GM23338 (cell line): ENCODE measurements around the gene WDR17. TPM values are rescaled to one million over a fixed set of nuclear protein-coding genes. Genes with fewer than 3 reads are reported as not detected.

ENCODE experiments used
- ATAC-seq: fragments of 200-7000 bp; cut with Tn5 transposase; 3 replicates; pipeline ENCODE4 v1.9.1; 2020
- DNase-seq: peaks from one replicate; pipeline ENCODE4 v3.0.0-alpha.2; 2015; ENCODE audit warnings: low spot score
- H2AFZ ChIP-seq: fragments of 200-600 bp; sonication (generic); 2 replicates; pipeline ENCODE4 v1.8.0; 2016; ENCODE audit warnings: antibody characterized with exemption, mild to moderate bottlenecking, moderate library complexity
- H3F3A ChIP-seq: fragments of 200-600 bp; sonication (generic); replicated peaks from 2 replicates; pipeline ENCODE4 v1.8.0; 2017; ENCODE audit warnings: antibody characterized with exemption, mixed run types, low read depth
- H3K27ac ChIP-seq: fragments of 200-600 bp; sonication (generic); 2 replicates; pipeline ENCODE4 v1.6.1; 2016; ENCODE audit warnings: low read depth
- H3K27me3 ChIP-seq: fragments of 200-600 bp; sonication (generic); 2 replicates; pipeline ENCODE4 v1.8.0; 2016; ENCODE audit warnings: mild to moderate bottlenecking, mixed run types, moderate library complexity; ENCODE audit not compliant: insufficient read depth
- H3K36me3 ChIP-seq: fragments of 200-600 bp; sonication (generic); 2 replicates; pipeline ENCODE4 v1.8.0; 2016; ENCODE audit warnings: mild to moderate bottlenecking; ENCODE audit not compliant: insufficient read depth
- H3K4me1 ChIP-seq: fragments of 200-600 bp; sonication (generic); 2 replicates; pipeline ENCODE4 v1.8.0; 2016; ENCODE audit warnings: mild to moderate bottlenecking, moderate library complexity; ENCODE audit not compliant: insufficient read depth
- H3K4me2 ChIP-seq: fragments of 200-600 bp; sonication (generic); 2 replicates; pipeline ENCODE4 v1.7.1; 2017; ENCODE audit warnings: mixed run types
- H3K4me3 ChIP-seq: fragments of 200-600 bp; sonication (generic); 2 replicates; pipeline ENCODE4 v1.6.1; 2016; ENCODE audit warnings: mixed run types
- H3K79me2 ChIP-seq: fragments of 200-600 bp; sonication (generic); replicated peaks from 2 replicates; pipeline ENCODE4 v1.8.0; 2017; ENCODE audit warnings: mild to moderate bottlenecking; ENCODE audit not compliant: insufficient read depth
- H3K9me2 ChIP-seq: fragments of 200-600 bp; sonication (generic); 2 replicates; pipeline ENCODE4 v1.8.0; 2017; ENCODE audit not compliant: insufficient read depth
- H4K20me1 ChIP-seq: fragments of 200-600 bp; sonication (generic); replicated peaks from 2 replicates; pipeline ENCODE4 v1.8.0; 2017; ENCODE audit warnings: mild to moderate bottlenecking; ENCODE audit not compliant: insufficient read depth
- H3K27ac Mint-ChIP-seq: 2 replicates; pipeline ENCODE4 v1.8.0; 2020; ENCODE audit warnings: inconsistent platforms, mild to moderate bottlenecking, moderate library complexity, mixed read lengths
- H3K27me3 Mint-ChIP-seq: 3 replicates; pipeline ENCODE4 v1.8.0; 2022; ENCODE audit warnings: low read depth, mild to moderate bottlenecking, moderate library complexity, mixed read lengths, inconsistent platforms; ENCODE audit not compliant: insufficient read depth, poor library complexity
- H3K36me3 Mint-ChIP-seq: 3 replicates; pipeline ENCODE4 v1.8.0; 2021; ENCODE audit warnings: low read depth, mild to moderate bottlenecking, inconsistent platforms, moderate library complexity, mixed read lengths
- H3K4me1 Mint-ChIP-seq: 3 replicates; pipeline ENCODE4 v1.8.0; 2020; ENCODE audit warnings: mild to moderate bottlenecking, inconsistent platforms, mixed read lengths
- H3K4me3 Mint-ChIP-seq: 3 replicates; pipeline ENCODE4 v1.8.0; 2021; ENCODE audit warnings: moderate library complexity, mild to moderate bottlenecking, inconsistent platforms, mixed read lengths
- H3K9me3 Mint-ChIP-seq: 3 replicates; pipeline ENCODE4 v1.8.0; 2020; ENCODE audit warnings: moderate library complexity, mild to moderate bottlenecking, inconsistent platforms, mixed read lengths
- CREB1 ChIP-seq: fragments of 250-450 bp; sonication (Bioruptor Pico); IDR thresholded peaks from 2 replicates; pipeline ENCODE4 v1.5.0; 2020; ENCODE audit warnings: low read depth, mild to moderate bottlenecking, moderate library complexity
- CTCF ChIP-seq, 2 experiments: fragments of 200-600 bp in 1 of 2; sonication (generic) in 1 of 2; conservative IDR thresholded peaks; 2 replicates each; pipeline versions ENCODE4 v1.5.1 to v1.6.1; 2016 to 2017; ENCODE audit warnings: antibody characterized with exemption in 2 of 2, low read depth in 2 of 2, mild to moderate bottlenecking in 2 of 2, moderate library complexity in 1 of 2
- ETS1 ChIP-seq: IDR thresholded peaks from 2 replicates; pipeline ENCODE4 v1.6.1; 2016; ENCODE audit warnings: antibody characterized with exemption
- EZH2 ChIP-seq: fragments of 200-600 bp; sonication (generic); IDR thresholded peaks from one replicate; pipeline ENCODE4 v1.8.0; 2017; ENCODE audit warnings: antibody characterized with exemption, mild to moderate bottlenecking, low read depth; ENCODE audit not compliant: unreplicated experiment
- EZH2phosphoT487 ChIP-seq: fragments of 200-600 bp; sonication (generic); IDR thresholded peaks from one replicate; pipeline ENCODE4 v1.8.1; 2018; ENCODE audit warnings: antibody characterized with exemption; ENCODE audit not compliant: unreplicated experiment
- JUNB ChIP-seq: IDR thresholded peaks from one replicate; pipeline ENCODE4 v1.6.1; 2016; ENCODE audit warnings: antibody characterized with exemption; ENCODE audit not compliant: unreplicated experiment
- NANOG ChIP-seq: IDR thresholded peaks from 2 replicates; pipeline ENCODE4 v1.6.1; 2016; ENCODE audit warnings: antibody characterized with exemption, borderline replicate concordance
- POLR2AphosphoS5 ChIP-seq: IDR thresholded peaks from 2 replicates; pipeline ENCODE4 v1.6.1; 2016; ENCODE audit warnings: antibody characterized with exemption, low read depth
- REST ChIP-seq: IDR thresholded peaks from one replicate; pipeline ENCODE4 v1.6.1; 2018; ENCODE audit warnings: antibody characterized with exemption; ENCODE audit not compliant: unreplicated experiment
- STAT1 ChIP-seq: IDR thresholded peaks from one replicate; pipeline ENCODE4 v1.6.1; 2016; ENCODE audit warnings: antibody characterized with exemption; ENCODE audit not compliant: unreplicated experiment
- ZNF114 ChIP-seq: fragments of 250-450 bp; sonication (Bioruptor Pico); IDR thresholded peaks from 2 replicates; pipeline ENCODE4 v1.5.0; 2020; ENCODE audit warnings: mild to moderate bottlenecking, moderate library complexity
- ZNF331 ChIP-seq: fragments of 250-450 bp; sonication (Bioruptor Pico); IDR thresholded peaks from 2 replicates; pipeline ENCODE4 v1.5.0; 2020; ENCODE audit warnings: low read depth, mild to moderate bottlenecking, moderate library complexity
- ZNF462 ChIP-seq: fragments of 250-450 bp; sonication (Bioruptor Pico); IDR thresholded peaks from 2 replicates; pipeline ENCODE4 v1.5.0; 2020; ENCODE audit warnings: mild to moderate bottlenecking, moderate library complexity
- polyA plus RNA-seq: library from polyadenylated mRNA; unstranded; fragments of >200 nt; fragmentation: Nextera tagmentation; extraction: Ambion mirVana; gene quantifications from 2 replicates; pipeline ENCODE4 v1.2.1, GENCODE V29; 2016
- total RNA-seq: library from RNA; depleted of rRNA; stranded (reverse); fragments of >200 nt; shearing (Covaris generic); gene quantifications from 2 replicates; pipeline ENCODE4 v1.2.3, GENCODE V29; 2014

WDR17 gene
- total and polyA plus RNA-seq, 2 experiments from 2014 or later, result 1.9 to 4.3 TPM

- H3K4me1 Mint-ChIP-seq, result no peaks in the 10 kb centered on the region
- no peak overlapping the region for H3K27ac Mint-ChIP-seq
- no peaks in the 10 kb centered on the region for H4K20me1 ChIP-seq
- H3K36me3 ChIP-seq, result no peaks in the 10 kb centered on the region
- no peak overlapping the region for H3K4me3 Mint-ChIP-seq
- H3K9me2 ChIP-seq, result no peaks in the 10 kb centered on the region
- H3K4me2 ChIP-seq, result no peak overlapping the region
- no peaks in the 10 kb centered on the region for H3F3A ChIP-seq
- ATAC-seq (no peak), DNase-seq (no peak)
- H3K27me3 Mint-ChIP-seq, result no peaks in the 10 kb centered on the region
- peaks cover 3% of the 10 kb centered on the region; the same call in 1 of the 2 replicates for H3K4me1 ChIP-seq
- H3K4me3 ChIP-seq, result no peak overlapping the region
- no peak overlapping the region for H3K27ac ChIP-seq
- H3K36me3 Mint-ChIP-seq, result no peaks in the 10 kb centered on the region
- no peaks in the 10 kb centered on the region; the same call in 2 of the 3 replicates for H3K9me3 Mint-ChIP-seq
- no peaks in the 10 kb centered on the region for H3K27me3 ChIP-seq
- TF ChIP-seq STAT1, result no peak
- TF ChIP-seq CTCF (conservative IDR thresholded peaks at IDR 0.05; ENCODE audit: low read depth in 2 of 2), result no peak
- no peak for TF ChIP-seq ZNF331
- no peak for TF ChIP-seq ETS1
- no peak for TF ChIP-seq ZNF114 (CRISPR knock-in tag)
- no peak for TF ChIP-seq NANOG
- TF ChIP-seq ZNF462 (CRISPR knock-in tag), result no peak
- no peak for TF ChIP-seq POLR2AphosphoS5
- TF ChIP-seq JUNB, result no peak
- TF ChIP-seq EZH2phosphoT487, result no peak
- no peak for TF ChIP-seq REST
- no peak for TF ChIP-seq EZH2
- no peak for TF ChIP-seq CREB1 (CRISPR knock-in tag)
- no peaks in the 10 kb centered on the region for H3K79me2 ChIP-seq
- no peak overlapping the region for H2AFZ ChIP-seq
Measured at GRCh38 chr4:176139518-176139917, 73.9 kb downstream of the WDR17 start.
